Head of caudate nucleus (tissue), 42 donors: Measurements from ENCODE around the gene RASL10A.

ENCODE experiments used
- DNase-seq, 42 donors: peaks; one replicate each; pipeline versions ENCODE4 v3.0.0 to v3.0.0-alpha.2; 2020 to 2021; ENCODE audit warnings: mixed read lengths in 7 of 42
- intact Hi-C: fragments of 100-400 bp; cut with DNase I; formaldehyde crosslinking; loops from one replicate; pipeline ENCODE4 v1.15.0; 2022

The RASL10A gene

DNA sequence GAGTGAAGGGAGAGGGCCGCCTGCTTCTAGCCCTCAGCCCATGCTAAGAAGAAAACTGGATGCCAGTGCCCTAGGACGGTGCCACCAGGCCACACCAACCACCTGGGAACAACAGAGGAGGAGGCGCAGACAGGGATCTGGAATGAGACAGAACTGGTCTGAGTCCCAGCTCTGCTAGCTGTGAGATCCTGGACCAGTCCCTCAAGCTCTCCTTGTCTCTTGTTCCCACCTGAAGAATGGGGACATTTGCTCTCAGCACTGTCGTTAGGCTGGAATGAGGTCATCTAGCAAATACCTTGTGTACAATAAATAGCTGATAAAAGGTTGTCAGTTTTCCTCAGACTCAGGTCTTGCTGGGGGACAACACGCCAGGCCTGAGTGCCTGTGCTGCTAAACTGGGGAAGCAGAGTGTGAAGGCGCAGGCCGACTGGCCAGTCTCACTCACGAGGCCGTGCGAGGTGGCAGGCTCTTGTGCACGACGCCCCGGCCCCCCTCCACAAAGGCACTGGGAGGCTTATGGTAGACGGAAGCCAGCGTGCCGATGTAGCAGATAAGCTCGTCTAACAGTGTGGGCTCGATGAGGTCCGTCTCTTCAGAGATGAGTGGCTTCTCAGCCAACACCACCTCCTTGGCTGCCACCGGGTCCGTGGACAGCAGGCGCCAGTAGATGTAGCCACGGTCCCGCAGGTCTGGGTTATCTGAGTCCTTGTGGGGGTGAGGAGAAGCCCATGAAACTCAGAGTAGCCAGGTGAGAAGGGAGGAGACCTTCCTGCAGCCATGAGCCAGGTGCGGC, 25.8 kb upstream of the RASL10A start:
- intact Hi-C loops, result no loop called here
- no peak for DNase-seq

GRCh38 chr22:29340566-29340965, 25.1 kb upstream of the RASL10A start:
- no peak for DNase-seq
- intact Hi-C loops, result no loop called here

GRCh38 chr22:29339381-29340235, 24.1 kb upstream of the RASL10A start:
- no peak for DNase-seq
- intact Hi-C loops, result no loop called here

DNA sequence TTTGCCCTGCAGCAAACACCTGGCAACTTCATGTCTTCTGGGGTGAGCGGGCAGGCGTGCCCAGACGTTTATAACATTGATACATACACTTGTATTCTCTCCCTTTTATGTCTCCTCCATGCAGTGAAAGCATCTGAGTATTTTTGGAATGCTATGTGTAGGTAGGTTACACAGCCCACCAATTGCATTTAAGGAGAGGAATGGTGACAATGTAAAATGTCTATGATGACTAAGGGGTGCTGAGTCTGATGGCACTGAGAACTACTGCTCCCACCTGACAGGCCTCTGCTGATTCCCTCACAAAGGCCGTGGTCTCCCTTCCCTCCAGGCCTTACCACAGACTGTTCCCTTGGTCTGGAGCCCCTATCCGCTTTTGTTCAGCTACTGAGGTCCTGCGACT, 22.9 kb upstream of the RASL10A start:
- peak in 8 of 42 donors; percentile 21 to 62 (median 50) for DNase-seq
- intact Hi-C loops, result no loop called here

DNA sequence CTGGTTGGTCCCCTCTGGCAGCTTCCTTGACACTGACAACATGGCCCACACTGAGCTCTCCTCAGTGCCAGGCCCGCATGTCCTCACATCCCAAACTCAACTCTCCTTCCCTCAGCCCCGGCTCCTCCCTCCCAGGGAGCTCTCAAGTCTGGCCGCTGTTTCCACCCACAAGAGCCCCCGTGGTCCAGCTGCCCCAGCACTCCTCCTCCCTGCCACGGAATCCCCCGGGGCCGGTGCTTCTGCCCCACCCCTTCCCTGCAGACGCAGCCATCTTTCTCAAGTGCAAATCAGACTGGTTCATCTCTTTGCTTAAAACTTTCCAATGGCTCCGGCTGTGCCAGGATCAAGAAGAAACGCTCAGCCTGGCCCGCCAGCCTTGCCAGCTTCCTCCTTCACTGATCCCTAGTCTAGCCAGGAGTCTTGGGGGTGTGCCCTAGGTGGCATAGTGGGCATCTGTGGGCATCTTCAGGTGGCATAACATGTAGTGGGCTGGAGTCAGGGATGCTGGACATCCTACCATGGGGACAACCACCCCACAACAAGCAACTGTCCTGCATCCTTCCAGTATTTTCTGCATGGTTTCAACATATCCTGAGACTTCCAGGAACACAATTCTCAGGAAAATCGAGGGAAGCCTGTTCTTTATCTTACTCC, 22.3 kb upstream of the RASL10A start:
- intact Hi-C loops, result no loop called here
- no peak for DNase-seq

DNA sequence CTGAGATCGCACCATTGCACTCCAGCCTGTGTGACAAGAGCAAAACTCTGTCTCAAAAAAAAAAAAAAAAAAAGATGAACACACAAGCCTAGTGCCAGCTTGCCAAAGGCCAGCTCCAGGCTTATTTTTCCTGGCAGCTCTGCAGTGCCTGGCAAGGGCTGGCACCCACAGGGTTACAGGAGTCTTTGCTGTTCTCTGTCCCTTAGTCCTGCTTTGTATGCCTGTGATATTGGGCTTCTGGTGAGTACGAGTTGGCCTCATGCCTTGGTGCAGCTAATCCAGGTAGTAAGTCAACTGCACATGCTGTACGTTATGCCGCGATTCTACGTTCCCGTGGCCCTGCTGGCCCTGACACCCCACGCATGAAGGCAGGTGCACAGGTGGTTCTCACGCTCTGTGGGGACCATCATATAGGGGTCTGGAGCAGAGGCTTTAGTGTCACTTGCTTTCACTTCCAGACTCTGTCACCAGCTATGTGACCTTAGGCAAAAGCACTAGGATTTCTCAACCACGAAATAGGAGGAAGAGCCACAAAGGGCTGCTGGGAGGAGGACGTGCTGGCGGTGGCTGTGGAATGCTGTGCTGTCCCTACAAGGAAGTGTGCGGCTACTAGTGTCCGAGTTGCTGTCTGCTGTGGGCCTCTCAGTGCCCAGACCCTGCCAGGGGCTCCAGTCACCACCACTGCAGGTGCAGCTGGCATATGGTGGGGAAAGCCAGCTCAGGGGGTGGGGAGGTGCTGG, 21.4 kb upstream of the RASL10A start:
- intact Hi-C loops, result no loop called here
- DNase-seq, result no peak

DNA sequence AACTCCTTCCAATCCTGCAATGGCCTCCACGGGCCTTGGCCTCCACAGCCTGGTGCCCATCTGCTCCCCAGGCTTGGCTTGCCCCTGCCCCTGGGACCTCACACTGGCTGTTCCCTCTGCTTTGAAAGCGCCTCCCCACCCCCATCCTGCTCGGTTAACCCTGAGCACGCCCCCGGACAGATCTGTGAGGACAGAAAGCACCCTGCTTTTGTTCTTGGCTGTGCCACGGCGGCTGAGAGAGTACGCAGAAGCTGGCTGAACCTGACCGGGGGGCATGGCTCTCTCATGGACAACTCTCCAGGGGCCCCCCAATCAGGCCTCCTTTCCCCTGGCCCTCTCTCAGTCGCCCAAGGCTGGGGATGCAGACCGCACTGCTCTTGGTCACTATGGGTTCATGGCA, 20.2 kb upstream of the RASL10A start:
- DNase-seq, result no peak
- intact Hi-C loops, result no loop called here

DNA sequence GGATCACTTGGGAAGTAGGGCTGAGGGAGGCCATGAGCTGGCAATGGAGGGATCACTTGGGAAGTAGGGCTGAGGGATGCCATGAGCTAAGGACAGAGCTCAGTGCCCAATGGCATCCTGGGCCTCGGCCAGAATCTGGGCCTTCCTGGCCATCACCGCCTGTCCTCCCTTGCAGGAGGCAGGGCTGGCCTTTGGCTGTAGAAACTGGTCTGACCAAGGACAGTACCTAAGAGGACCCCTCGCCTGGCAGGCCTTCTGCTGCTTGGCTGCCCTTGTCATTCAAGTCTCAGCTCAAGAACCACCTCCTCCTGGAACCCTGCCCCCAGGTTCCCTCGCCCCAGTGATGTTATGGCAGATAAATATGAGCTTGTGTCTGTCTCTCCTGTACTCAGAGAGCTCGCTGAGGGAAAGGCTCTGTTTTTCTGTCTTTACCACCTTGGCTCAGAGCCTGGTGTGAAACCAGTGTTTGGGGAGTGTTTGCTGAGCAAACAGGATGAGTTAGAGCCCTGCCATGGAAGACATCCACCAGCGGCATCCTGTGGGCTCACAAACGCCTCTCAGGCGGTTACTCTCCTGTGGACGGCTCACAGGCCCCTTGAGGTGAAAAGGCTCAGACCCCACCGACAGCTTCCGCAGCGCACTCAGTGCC, 19.3 kb upstream of the RASL10A start:
- intact Hi-C loops, result no loop called here
- DNase-seq, result peak in 5 of 42 donors; percentile 43 to 66 (median 57)

DNA sequence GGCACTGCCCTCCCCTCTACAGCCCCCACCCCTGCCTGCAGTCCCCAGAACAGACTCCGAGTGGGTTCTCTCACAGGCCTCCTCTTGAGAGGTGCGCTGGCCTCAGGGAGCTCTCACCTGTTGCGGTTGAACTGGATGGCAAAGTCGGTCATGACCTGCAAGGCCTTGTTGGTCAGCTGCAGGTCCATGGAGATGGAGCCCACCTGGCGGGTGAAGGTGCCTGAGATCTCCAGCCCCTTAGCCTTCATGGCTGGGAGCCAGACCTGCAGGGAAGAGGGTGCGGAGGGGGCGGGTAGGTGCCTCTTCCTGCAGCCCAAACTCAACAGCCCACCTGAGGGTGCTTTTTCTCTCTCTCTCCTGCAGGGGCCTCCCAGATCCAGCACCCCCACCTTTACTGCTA, 18.7 kb upstream of the RASL10A start:
- DNase-seq, result no peak
- intact Hi-C loops, result no loop called here

DNA sequence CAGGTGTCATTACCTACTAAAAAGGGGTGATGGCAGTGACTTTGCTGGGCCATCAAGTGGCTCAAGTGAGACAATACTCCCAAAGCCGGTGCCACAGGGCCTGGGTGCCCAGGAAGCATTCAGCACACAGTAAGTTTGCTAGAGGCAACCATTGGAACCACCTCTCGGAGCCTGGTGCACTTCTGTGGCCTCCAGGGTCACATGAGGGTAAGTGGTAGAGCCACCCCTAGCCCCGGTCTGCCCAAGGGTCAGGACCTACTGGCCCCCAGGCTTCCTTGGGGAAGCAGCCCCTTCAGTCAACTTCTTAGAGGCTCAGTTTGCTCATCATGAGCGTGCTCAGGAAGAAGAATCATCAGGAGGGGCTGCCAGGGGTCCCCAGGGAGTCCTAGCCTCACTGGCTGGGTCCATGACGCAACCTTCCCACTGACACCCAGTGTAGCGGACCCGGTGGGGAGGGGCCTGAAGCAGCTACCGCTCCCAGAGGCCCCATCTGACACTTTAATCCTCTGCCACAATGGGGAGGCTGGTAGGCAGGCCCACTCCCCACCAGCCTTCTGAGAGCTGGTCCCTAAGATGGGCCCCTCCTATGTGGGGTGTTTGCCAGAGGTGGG, 17.5 kb upstream of the RASL10A start:
- DNase-seq, result no peak
- intact Hi-C loops, result no loop called here

- no peak for DNase-seq
- intact Hi-C loops, result no loop called here
Observed at GRCh38 chr22:29331658-29332300, 16.3 kb upstream of the RASL10A start.

GRCh38 chr22:29331213-29331612, 15.7 kb upstream of the RASL10A start:
- intact Hi-C loops, result no loop called here
- DNase-seq, result no peak

- intact Hi-C loops, result no loop called here
Observed at GRCh38 chr22:29330753-29331152, 15.3 kb upstream of the RASL10A start.

GRCh38 chr22:29330291-29330690, 14.8 kb upstream of the RASL10A start:
- no peak for DNase-seq
- intact Hi-C loops, result no loop called here

More at GRCh38 chr22:29330753-29331152, 15.3 kb upstream of the RASL10A start:
- DNase-seq, result peak in 16 of 42 donors; percentile 32 to 76 (median 59)

GRCh38 chr22:29329581-29329980, 14.1 kb upstream of the RASL10A start:
- intact Hi-C loops, result no loop called here
- peak in 1 of 42 donors; percentile 15 for DNase-seq

DNA sequence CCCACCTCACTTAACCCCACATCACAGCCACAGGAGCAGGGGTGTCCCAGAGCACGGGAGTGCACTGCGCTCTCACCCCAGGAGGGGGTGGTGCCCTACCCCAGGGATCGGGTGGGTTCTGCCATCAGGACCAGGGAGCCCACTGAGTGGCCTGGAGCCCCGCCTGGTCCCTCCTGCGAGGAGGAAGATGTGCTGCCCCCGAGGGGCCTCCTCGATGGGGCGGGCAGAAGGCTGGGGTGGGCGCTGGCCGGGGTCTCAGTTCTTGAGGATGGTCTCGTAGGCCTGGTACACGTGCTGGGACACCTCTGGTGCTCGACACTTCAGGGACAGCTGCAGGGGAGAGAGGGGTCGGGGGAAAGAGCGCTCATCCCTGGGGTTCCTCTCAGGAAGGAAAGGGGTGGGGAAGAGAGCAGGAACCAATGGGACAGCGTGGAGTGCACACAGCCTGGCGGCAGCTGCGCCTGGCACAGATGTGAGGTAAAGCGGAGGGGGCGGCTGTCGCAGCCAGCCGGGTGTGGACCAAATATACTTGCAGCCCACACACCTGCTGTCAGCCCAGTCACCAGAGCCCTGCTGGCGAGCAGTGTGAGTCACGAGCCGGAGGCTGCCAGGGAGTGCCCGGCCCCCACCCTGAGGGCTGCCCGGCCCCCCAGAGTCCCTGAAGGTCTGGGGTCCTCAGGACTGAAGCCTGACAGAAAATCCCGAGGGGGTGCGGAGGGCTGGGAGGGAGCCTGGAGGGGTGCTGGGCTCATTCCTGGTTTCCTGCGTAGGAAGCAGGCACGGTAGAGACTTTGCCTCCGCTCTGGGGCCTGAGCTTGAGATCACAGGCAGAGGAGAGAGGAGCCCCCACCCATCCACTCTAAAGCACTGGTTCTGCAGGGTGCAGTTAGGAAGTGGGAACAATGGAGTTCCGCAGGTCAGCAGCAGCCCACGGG, 13.3 kb upstream of the RASL10A start:
- peak in 39 of 42 donors; percentile 29 to 89 (median 68) for DNase-seq

GRCh38 chr22:29328055-29328454, 12.6 kb upstream of the RASL10A start:
- intact Hi-C loops, result no loop called here
- no peak for DNase-seq

More for the DNA sequence above, 13.3 kb upstream of the RASL10A start:
- intact Hi-C loops, result no loop called here
